Mesothelial cell of epicardium (in vitro differentiated cells): ENCODE results near the gene MYPN. TPM values are rescaled to one million over a fixed set of nuclear protein-coding genes. Genes with fewer than 3 reads are reported as not detected.

Experiments
- DNase-seq, 2 experiments: peaks; one replicate each; pipeline ENCODE4 v3.0.0; 2021; ENCODE audit warnings: low spot score in 2 of 2; ENCODE audit not compliant: unreplicated experiment in 2 of 2
- H3K27ac Mint-ChIP-seq: 2 replicates; pipeline ENCODE4 v1.8.0; 2021; ENCODE audit warnings: mixed read lengths
- H3K27me3 Mint-ChIP-seq: 2 replicates; pipeline ENCODE4 v1.8.0; 2021; ENCODE audit warnings: low read depth, mixed read lengths
- H3K36me3 Mint-ChIP-seq: 2 replicates; pipeline ENCODE4 v1.8.0; 2021; ENCODE audit warnings: mixed read lengths
- H3K4me1 Mint-ChIP-seq: 2 replicates; pipeline ENCODE4 v1.8.0; 2021; ENCODE audit warnings: mixed read lengths
- H3K4me3 Mint-ChIP-seq: 2 replicates; pipeline ENCODE4 v1.8.0; 2021; ENCODE audit warnings: mild to moderate bottlenecking, moderate library complexity, mixed read lengths
- H3K9me3 Mint-ChIP-seq: 2 replicates; pipeline ENCODE4 v1.8.0; 2021; ENCODE audit warnings: mixed read lengths
- CTCF ChIP-seq: fragments of 200-600 bp; sonication (generic); IDR thresholded peaks from one replicate; pipeline ENCODE4 v1.5.0; 2021; ENCODE audit warnings: antibody characterized with exemption; ENCODE audit not compliant: unreplicated experiment
- total RNA-seq: library from RNA; stranded (reverse); gene quantifications from 3 replicates; pipeline ENCODE4 v1.2.1, GENCODE V29; 2021

MYPN gene
- total RNA-seq, 1 donor from 2014 or later = not detected

- Mint-ChIP-seq H3K36me3 (no peaks in the 10 kb centered on the region), H3K4me3 (no peak overlapping the region), H3K27me3 (no peaks in the 10 kb centered on the region), H3K4me1 (peaks cover 7% of the 10 kb centered on the region), H3K27ac (no peak overlapping the region), H3K9me3 (no peaks in the 10 kb centered on the region)
- TF ChIP-seq CTCF = no peak
- DNase-seq = no peak
These were observed 3.5 kb upstream of the MYPN start for GRCh38 chr10:68105820-68106219.

GRCh38 chr10:68106656-68107055 lies 2.6 kb upstream of the MYPN start:
- Mint-ChIP-seq H3K36me3 (no peaks in the 10 kb centered on the region), H3K4me3 (no peak overlapping the region), H3K27ac (no peak overlapping the region), H3K27me3 (no peaks in the 10 kb centered on the region), H3K4me1 (peaks cover 7% of the 10 kb centered on the region), H3K9me3 (no peaks in the 10 kb centered on the region)
- TF ChIP-seq CTCF = no peak
- no peak for DNase-seq

GRCh38 chr10:68107651-68108050 lies 1.6 kb upstream of the MYPN start:
- no peak for TF ChIP-seq CTCF
- Mint-ChIP-seq H3K4me1 (peaks cover 7% of the 10 kb centered on the region), H3K4me3 (no peak overlapping the region), H3K27me3 (no peaks in the 10 kb centered on the region), H3K36me3 (no peaks in the 10 kb centered on the region), H3K9me3 (no peaks in the 10 kb centered on the region), H3K27ac (no peak overlapping the region)
- DNase-seq = no peak

- Mint-ChIP-seq H3K4me1 (peaks cover 7% of the 10 kb centered on the region), H3K27me3 (no peaks in the 10 kb centered on the region), H3K27ac (no peak overlapping the region), H3K4me3 (no peak overlapping the region), H3K9me3 (no peaks in the 10 kb centered on the region), H3K36me3 (no peaks in the 10 kb centered on the region)
- TF ChIP-seq CTCF = no peak
- no peak for DNase-seq
These were observed 1.2 kb upstream of the MYPN start for GRCh38 chr10:68108051-68108450.

GRCh38 chr10:68108653-68109052 lies 635 bp upstream of the MYPN start:
- Mint-ChIP-seq H3K4me1 (peaks cover 7% of the 10 kb centered on the region), H3K27ac (no peak overlapping the region), H3K27me3 (no peaks in the 10 kb centered on the region), H3K4me3 (no peak overlapping the region), H3K9me3 (no peaks in the 10 kb centered on the region), H3K36me3 (no peaks in the 10 kb centered on the region)
- TF ChIP-seq CTCF = no peak
- no peak for DNase-seq

GRCh38 chr10:68110027-68110426 lies 739 bp downstream of the MYPN start:
- no peak for TF ChIP-seq CTCF
- no peaks in the 10 kb centered on the region for H3K9me3 Mint-ChIP-seq
- no peak overlapping the region for H3K27ac Mint-ChIP-seq
- no peak overlapping the region for H3K4me3 Mint-ChIP-seq
- no peaks in the 10 kb centered on the region for H3K27me3 Mint-ChIP-seq
- no peak for DNase-seq
- no peaks in the 10 kb centered on the region for H3K36me3 Mint-ChIP-seq
- peaks cover 7% of the 10 kb centered on the region for H3K4me1 Mint-ChIP-seq
